Left lobe of liver (tissue), 2 donors: ENCODE measurements around the gene RET. TPM values are rescaled to one million over a fixed set of nuclear protein-coding genes. Genes with fewer than 3 reads are reported as not detected.
A peak's percentile ranks its signal among the peaks of the same experiment; 100 is the strongest.

Experiments used
- ATAC-seq: fragments of 200-7000 bp; cut with Tn5 transposase; one replicate; pipeline ENCODE4 v1.9.1; 2020; ENCODE audit warnings: mild to moderate bottlenecking, moderate library complexity
- DNase-seq: peaks from one replicate; pipeline ENCODE4 v3.0.0-alpha.2; 2020; ENCODE audit warnings: low spot score
- total RNA-seq: library from RNA; stranded (reverse); gene quantifications from one replicate; pipeline ENCODE4 v1.2.1, GENCODE V29; 2021
- donor health status: DM: no; HTN: no; CAD: no; lungs with moderate emphysema.
- donor health status: DM: no; HTN: yes; CAD: no.

Gene RET
- total RNA-seq, 1 donor from 2014 or later = 1.1 TPM

- DNase-seq (peak; percentile 73), ATAC-seq (peak; percentile 98)
Measured at GRCh38 chr10:43105102-43105955, 28.5 kb downstream of the RET start.

GRCh38 chr10:43105956-43106229 lies 29.0 kb downstream of the RET start:
- no peak for ATAC-seq

DNA sequence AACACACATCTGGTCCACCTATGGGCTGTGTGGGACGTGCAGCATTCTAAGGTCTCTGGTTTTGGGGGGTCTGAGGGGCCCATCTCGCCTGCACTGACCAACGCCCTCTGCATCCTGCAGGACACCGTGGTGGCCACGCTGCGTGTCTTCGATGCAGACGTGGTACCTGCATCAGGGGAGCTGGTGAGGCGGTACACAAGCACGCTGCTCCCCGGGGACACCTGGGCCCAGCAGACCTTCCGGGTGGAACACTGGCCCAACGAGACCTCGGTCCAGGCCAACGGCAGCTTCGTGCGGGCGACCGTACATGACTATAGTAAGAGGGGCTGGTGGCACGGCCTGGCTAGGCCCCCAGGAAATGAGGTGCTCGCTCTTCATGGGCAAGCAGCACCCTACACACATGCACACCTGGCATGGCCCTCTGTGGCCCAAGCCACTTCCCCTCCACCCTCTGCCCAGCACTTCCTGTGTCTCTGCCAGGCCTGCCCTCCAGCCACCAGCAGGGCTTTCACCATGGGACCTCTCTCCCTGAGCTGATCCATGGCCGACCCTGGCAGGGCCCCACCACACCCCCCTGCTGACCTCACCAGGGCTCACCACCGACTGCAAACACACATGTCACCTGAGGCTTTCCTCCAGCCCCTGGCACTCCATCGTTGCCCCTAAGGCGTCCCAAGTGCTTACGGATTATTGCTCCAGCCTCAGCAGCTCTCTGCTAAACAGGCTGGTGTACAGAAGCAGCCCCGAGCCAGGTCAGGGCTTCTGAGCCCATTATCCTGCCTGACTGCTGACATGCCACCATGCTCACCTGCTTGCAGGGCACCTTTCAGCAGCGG lies 29.6 kb downstream of the RET start:
- DNase-seq = no peak
- no peak for ATAC-seq

More at GRCh38 chr10:43105956-43106229, 29.0 kb downstream of the RET start:
- no peak for DNase-seq

DNA sequence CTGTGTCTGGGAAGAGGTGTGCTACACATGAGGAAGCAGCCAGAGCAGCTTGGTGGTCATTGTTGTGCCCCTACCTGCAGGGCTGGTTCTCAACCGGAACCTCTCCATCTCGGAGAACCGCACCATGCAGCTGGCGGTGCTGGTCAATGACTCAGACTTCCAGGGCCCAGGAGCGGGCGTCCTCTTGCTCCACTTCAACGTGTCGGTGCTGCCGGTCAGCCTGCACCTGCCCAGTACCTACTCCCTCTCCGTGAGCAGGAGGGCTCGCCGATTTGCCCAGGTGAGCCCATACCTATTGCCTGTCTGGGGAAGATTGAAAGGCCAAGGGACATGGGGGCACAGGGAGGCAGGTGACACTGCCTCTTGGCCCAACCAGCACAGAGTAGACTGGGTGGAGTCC lies 32.1 kb downstream of the RET start:
- ATAC-seq = no peak
- no peak for DNase-seq

DNA sequence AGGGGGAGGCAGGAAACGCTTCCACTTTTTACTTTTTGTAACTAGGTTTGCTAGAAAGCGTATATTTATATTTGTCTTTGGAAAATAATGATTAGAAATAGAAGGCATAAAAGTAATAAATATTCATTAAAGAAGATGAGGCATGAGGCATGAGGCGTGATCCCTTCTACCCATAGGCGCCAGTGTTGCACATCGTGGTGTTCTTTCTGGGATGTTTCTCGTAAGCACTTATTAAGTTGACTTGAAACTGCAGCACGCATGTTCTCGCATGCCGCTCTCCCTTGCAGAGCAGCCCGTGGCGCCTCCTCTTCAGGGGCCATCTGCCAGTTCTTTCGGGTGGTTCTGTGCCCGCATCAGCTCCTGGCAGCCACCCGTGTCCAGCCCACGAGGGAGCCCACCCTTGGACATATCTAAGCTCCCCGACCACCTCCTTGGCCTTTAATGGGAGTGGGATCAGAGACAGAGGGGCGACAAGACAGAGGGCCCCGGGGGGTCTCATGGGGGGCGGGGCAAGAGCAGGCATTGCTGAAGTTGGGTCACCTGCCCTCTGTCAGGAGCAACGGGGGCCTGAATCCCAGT lies 32.9 kb downstream of the RET start:
- ATAC-seq (no peak), DNase-seq (no peak)

GRCh38 chr10:43110338-43111071 lies 33.6 kb downstream of the RET start:
- DNase-seq (no peak), ATAC-seq (no peak)

DNA sequence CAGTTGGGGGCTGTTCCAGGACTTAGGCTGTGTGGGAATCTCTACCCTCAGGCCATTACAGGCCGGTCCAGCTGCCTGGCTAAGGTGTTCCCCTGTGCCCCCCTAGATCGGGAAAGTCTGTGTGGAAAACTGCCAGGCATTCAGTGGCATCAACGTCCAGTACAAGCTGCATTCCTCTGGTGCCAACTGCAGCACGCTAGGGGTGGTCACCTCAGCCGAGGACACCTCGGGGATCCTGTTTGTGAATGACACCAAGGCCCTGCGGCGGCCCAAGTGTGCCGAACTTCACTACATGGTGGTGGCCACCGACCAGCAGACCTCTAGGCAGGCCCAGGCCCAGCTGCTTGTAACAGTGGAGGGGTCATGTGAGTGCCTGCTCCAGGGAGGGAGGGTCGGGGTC lies 34.2 kb downstream of the RET start:
- DNase-seq (no peak), ATAC-seq (no peak)

DNA sequence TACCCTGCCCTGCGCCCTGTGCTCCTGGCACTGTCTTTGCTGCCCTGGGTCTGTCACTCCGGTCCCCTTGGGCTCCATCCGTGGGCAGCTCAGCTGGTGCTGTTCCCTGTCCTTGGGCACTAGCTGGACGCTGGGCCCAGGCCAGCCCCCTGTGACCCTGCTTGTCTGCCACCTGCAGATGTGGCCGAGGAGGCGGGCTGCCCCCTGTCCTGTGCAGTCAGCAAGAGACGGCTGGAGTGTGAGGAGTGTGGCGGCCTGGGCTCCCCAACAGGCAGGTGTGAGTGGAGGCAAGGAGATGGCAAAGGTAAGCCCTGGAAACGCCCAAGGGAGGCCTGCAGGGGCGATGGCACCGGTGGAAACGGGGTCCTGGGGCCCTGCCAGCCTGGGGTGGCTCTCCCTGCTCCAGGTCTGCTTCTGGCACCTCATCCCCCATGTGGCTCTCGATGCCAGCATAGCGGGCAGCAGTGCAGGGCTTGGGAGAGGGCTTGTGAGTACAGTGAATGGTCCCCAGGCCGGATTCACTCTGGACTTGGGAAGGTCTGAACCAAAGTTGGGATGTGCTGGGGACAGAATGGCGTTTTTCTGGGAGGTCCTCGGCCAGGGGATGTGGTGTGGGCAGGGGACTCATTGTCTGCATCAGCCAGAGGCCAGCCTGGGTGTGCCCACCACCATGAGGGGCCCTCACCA lies 35.2 kb downstream of the RET start:
- DNase-seq (no peak), ATAC-seq (no peak)

- DNase-seq (no peak), ATAC-seq (no peak)
Measured at GRCh38 chr10:43112608-43112961, 35.7 kb downstream of the RET start.

GRCh38 chr10:43113201-43114087 lies 36.6 kb downstream of the RET start:
- ATAC-seq = no peak

GRCh38 chr10:43114088-43114742 lies 37.3 kb downstream of the RET start:
- ATAC-seq = no peak
- no peak for DNase-seq

More at GRCh38 chr10:43113201-43114087, 36.6 kb downstream of the RET start:
- no peak for DNase-seq

DNA sequence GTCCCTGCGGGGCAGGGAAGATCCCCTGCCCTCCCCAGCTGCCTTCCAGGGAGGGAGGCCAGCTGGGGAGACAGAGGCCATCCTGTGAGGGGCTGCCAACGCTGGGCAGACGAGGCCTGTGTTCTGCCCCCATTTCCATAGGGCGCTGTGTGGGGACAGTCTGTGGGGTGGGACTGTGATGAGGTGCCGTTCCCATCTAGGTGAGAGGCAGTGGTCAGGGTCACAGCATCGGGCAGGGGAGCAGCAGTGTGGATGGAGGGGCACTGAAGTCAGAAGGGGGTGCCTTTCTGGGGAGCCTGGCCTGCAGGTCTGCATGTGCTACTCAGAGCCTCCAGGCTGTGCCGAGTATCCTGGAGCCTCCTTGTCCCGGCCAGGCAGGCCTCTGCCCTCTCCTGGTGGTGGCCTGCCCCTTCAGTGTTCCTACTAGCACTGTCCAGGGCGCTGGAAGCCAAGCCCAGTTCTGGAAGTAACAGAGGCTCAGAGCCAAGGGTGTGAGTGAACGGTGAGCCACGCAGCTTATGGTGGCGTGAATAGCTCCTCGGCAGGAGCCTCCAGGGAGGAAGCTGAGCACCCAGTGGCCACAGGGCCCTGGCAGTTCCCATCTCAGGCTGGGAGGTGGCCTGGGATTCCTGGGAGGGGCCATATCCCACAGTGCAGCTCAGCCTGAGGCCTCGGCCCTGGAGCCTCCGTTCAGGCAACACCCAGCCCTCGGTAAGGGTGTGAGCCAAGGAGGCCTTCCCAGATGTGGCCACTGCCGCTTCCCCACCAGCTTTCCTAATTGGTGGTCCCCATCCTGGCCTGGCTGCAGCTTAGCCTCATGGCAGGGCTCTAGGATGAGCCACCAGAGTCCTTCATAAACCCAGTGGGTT lies 38.1 kb downstream of the RET start:
- DNase-seq (no peak), ATAC-seq (no peak)

- DNase-seq (no peak), ATAC-seq (no peak)
Measured at GRCh38 chr10:43115881-43116595, 39.2 kb downstream of the RET start.

GRCh38 chr10:43116596-43116995 lies 39.7 kb downstream of the RET start:
- DNase-seq (no peak), ATAC-seq (no peak)

GRCh38 chr10:43117031-43117776 lies 40.3 kb downstream of the RET start:
- no peak for DNase-seq

DNA sequence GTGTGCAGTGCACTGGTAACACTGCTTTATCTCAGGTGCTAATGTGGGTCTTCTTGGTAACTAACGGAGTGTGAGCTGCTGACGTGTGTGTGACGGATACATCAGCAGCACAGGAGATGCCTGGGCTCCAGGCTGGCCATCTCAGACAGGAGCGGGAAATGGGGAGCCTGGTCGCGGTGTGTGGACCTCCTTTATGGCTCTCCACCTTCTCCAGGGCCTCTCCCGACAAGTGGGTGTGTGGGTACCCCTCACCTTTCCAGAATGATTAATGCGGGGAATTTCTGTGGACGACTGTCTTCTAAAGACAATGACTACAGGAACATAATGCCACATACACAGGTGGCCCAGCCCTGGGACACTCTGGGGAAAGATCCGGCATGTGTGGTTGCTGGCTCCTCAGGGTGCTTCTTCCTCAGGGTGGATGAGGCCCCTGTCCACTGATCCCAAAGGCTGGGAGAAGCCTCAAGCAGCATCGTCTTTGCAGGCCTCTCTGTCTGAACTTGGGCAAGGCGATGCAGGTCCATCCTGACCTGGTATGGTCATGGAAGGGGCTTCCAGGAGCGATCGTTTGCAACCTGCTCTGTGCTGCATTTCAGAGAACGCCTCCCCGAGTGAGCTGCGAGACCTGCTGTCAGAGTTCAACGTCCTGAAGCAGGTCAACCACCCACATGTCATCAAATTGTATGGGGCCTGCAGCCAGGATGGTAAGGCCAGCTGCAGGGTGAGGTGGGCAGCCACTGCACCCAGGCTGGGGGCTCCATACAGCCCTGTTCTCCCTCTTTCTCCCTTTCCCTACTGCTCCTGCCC lies 41.1 kb downstream of the RET start:
- DNase-seq (no peak), ATAC-seq (peak; percentile 54)

More at GRCh38 chr10:43117031-43117776, 40.3 kb downstream of the RET start:
- no peak for ATAC-seq
